HUES48 (cell line): ENCODE data around the gene RSPRY1.

Experiments used
- H3K27ac ChIP-seq: one replicate; pipeline ENCODE4 v1.7.0; 2013; ENCODE audit warnings: low read depth, low read length, inconsistent platforms
- H3K27me3 ChIP-seq: 2 replicates; pipeline ENCODE4 v1.6.1; 2013; ENCODE audit warnings: mild to moderate bottlenecking, low read length; ENCODE audit not compliant: control insufficient read depth, insufficient read depth
- H3K36me3 ChIP-seq: 2 replicates; pipeline ENCODE4 v1.6.1; 2013; ENCODE audit warnings: low read length; ENCODE audit not compliant: control insufficient read depth, insufficient read depth
- H3K4me1 ChIP-seq: 2 replicates; pipeline ENCODE4 v1.6.1; 2013; ENCODE audit warnings: mild to moderate bottlenecking, low read length; ENCODE audit not compliant: control insufficient read depth, insufficient read depth
- H3K4me3 ChIP-seq: 2 replicates; pipeline ENCODE4 v1.5.1; 2013; ENCODE audit warnings: mild to moderate bottlenecking, low read depth, low read length
- H3K9ac ChIP-seq: 2 replicates; pipeline ENCODE4 v1.6.1; 2013; ENCODE audit warnings: mild to moderate bottlenecking, low read depth, low read length, moderate library complexity
- H3K9me3 ChIP-seq: 2 replicates; pipeline ENCODE4 v1.6.1; 2013; ENCODE audit warnings: low read length; ENCODE audit not compliant: control insufficient read depth, insufficient read depth

RSPRY1 gene

DNA sequence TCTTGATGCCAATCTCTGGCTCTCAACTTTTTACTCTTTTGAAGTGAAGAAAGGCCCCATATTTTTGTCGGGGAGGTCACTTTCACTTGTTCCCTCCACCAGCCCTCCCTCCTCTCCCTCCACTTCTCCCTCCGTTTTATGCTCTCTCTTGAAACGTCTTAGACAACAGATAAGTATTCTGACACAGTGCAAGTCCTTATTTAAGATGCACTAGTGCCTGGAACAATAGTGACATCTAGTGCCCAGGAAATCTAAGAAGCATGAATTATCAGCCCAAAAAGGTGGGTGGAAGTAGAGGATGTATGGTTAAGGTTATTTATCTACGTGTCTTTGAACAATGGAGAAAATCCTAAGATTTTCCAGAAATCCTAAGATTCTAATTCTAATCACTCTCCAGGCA, 18.2 kb upstream of the RSPRY1 start:
- H3K36me3 ChIP-seq = peaks cover 88% of the 10 kb centered on the region
- H3K9ac ChIP-seq = no peak overlapping the region
- no peaks in the 10 kb centered on the region for H3K27me3 ChIP-seq
- H3K9me3 ChIP-seq = no peaks in the 10 kb centered on the region
- no peaks in the 10 kb centered on the region for H3K4me1 ChIP-seq
- no peak overlapping the region for H3K27ac ChIP-seq
- H3K4me3 ChIP-seq = no peak overlapping the region

DNA sequence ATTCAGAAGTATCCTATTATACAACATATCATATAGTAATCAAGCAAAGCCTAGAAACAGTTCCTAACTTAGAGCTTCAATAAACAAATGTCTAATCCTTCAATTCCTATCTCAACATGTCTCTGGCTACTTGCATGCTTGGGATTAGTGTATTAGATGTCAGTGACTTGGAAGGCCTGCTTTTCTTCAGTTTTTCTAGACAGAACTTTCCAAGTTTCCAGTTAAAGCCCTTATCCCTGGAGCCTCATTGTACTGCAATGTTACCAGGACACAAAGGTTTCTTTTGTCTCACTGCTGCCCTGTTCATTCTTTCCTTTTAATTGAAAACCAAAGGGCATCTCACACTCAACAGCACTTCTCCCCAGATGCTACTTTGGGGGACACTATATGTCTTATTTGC, 16.8 kb upstream of the RSPRY1 start:
- Histone ChIP-seq H3K36me3 (peaks cover 81% of the 10 kb centered on the region), H3K9me3 (no peaks in the 10 kb centered on the region), H3K4me1 (no peaks in the 10 kb centered on the region), H3K4me3 (no peak overlapping the region), H3K9ac (no peak overlapping the region), H3K27me3 (no peaks in the 10 kb centered on the region), H3K27ac (no peak overlapping the region)

DNA sequence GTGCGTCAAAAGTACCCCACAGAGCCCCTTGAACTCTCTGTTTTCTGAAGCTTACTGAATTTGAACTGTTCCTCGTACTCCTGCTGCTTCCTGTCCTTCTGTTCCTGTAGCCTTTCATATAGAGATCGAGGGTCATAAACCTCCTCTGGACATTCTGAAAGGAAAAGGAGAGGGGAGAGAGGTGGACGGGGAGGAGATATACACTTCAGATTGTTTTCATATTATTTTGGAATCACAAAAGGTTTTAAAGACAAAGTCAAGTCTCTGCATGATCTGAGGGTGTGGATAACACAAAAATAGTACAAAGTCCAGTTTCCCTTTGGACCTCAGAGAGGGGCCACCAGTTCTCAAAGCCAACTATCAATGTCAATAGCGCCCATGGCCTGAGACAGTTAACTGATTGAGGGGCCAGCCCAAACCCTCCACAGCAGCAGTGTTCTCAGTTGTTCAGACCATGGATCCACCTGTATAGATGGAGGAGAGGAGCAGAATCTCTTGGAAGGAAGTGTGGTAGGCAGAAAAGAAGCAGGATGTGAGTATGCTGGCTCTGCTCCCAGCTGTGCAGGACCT, 13.3 kb upstream of the RSPRY1 start:
- H3K9ac ChIP-seq = no peak overlapping the region
- H3K36me3 ChIP-seq = peaks cover 46% of the 10 kb centered on the region
- H3K27me3 ChIP-seq = no peaks in the 10 kb centered on the region
- H3K27ac ChIP-seq = no peak overlapping the region
- no peak overlapping the region for H3K4me3 ChIP-seq
- no peaks in the 10 kb centered on the region for H3K9me3 ChIP-seq
- H3K4me1 ChIP-seq = no peaks in the 10 kb centered on the region

DNA sequence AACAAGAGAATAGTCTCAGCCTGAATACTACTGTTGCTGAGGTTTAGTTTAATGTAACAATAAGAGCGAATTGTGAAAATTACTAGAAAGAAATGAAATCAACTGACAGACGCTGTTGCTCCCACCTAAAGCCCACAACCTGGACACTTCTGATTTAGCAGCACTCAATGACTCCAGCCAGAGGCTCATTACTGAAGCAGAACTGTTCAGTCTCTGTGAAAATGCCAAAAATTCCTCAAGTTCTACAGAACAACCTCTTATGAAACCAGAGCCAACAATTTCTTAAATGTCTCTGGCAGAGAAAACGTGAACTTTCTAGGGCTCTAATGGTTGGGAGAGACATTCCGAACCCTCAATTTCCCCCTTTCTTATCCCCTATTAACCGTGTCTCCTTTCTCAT, 10.2 kb upstream of the RSPRY1 start:
- Histone ChIP-seq H3K4me1 (peaks cover 8% of the 10 kb centered on the region), H3K9me3 (no peaks in the 10 kb centered on the region), H3K4me3 (no peak overlapping the region), H3K9ac (no peak overlapping the region), H3K27me3 (no peaks in the 10 kb centered on the region), H3K36me3 (peaks cover 26% of the 10 kb centered on the region), H3K27ac (no peak overlapping the region)

DNA sequence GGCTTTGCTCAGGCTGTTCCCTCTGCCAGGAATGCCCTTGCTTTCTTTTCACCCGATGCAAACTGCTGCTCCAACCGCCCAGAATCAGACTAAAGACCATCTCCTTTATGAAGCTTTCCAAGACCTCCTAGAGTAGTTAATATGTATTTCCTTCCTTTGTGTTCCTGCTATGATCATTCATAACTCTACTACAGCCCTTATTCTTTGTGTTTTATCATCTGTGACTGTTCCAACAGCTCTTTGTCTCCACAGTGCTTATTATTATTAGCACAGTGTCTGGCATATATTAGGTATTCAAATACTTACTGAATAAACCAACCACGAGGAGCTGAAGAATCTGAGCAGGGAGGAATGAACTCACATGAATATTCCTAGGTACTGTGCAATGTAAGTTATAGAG, 7.9 kb upstream of the RSPRY1 start:
- H3K27me3 ChIP-seq = no peaks in the 10 kb centered on the region
- H3K36me3 ChIP-seq = 0 out of 2 replicates have a peak, but pooled peaks cover 4% of the 10 kb centered on the region

DNA sequence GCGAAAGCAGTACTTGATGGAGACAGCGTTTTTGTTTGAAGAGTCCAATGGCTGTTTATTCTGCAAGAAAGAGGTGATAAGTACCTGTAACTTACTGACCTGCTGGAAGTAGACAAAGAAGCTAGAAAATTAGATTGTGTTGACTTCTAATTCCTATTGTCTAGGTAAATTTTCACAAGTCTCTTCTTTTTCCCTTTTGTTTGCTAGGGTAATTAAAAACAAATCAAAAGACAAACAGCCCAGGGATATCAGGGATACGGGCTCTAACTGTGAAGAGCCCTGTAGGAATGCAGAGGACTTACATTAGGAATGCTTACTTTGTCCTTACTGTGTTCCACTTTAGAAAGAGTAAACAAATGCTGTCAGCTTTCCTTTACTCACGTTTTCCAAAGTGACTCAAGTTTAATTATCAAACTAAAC, 7.3 kb upstream of the RSPRY1 start:
- peaks cover 24% of the 10 kb centered on the region for H3K4me1 ChIP-seq
- H3K36me3 ChIP-seq = 0 out of 2 replicates have a peak, but pooled peaks cover under 1% of the 10 kb centered on the region
- H3K27ac ChIP-seq = peak overlapping the region; percentile 72
- no peak overlapping the region for H3K4me3 ChIP-seq
- no peaks in the 10 kb centered on the region for H3K9me3 ChIP-seq
- H3K9ac ChIP-seq = no peak overlapping the region
- no peaks in the 10 kb centered on the region for H3K27me3 ChIP-seq

More for the DNA sequence above, 7.9 kb upstream of the RSPRY1 start:
- H3K9ac ChIP-seq = no peak overlapping the region
- H3K4me3 ChIP-seq = no peak overlapping the region
- H3K9me3 ChIP-seq = no peaks in the 10 kb centered on the region
- peaks cover 24% of the 10 kb centered on the region for H3K4me1 ChIP-seq
- H3K27ac ChIP-seq = no peak overlapping the region

DNA sequence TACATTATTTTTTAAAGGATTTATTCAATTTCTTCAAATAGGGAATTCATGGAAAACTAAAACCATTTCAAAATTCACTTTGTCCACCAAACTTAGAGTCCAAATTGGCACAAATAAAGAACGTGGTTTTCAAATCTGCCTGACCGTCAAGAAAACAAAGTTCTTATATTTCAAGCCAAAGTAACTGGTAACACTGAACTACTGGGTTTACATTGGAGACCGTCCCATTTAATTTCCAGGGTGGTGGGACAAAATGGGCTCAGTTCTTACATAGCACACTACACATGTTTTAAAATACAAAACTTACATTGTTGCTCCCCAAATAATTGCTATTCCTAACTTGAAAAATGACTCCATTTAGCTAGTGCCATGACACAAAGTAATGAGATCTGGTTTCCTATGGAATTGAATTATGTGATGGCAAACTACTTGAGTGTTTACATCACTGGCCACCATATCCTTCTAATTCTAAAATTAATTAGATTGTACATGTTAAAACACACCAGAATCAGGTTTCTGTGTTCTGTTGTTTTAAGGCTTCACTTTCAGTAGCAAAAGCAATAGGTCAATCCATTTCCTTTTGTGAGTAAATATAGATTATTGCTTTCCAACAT, 6.8 kb upstream of the RSPRY1 start:
- Histone ChIP-seq H3K27ac (peak overlapping the region; percentile 72), H3K9me3 (no peaks in the 10 kb centered on the region), H3K9ac (no peak overlapping the region), H3K4me3 (no peak overlapping the region), H3K27me3 (no peaks in the 10 kb centered on the region), H3K4me1 (peaks cover 26% of the 10 kb centered on the region), H3K36me3 (no peaks in the 10 kb centered on the region)

DNA sequence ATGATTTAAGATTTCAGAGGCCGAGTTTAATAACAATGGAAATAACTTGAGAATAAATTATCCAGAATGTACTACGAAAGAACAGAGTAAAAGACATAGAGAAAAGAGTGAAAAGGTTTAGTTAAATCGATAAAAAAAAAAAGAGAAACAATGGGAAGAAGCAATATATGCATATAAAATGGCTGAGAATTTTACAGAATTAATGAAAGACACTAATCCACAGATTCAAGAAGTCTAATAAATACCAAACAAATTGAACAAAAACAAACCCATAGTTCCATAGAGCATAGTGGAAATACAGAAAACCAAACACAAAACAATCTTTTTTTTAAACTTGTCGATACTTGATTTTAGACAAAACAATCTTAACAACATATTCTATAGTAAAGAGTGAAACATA, 2.0 kb upstream of the RSPRY1 start:
- Histone ChIP-seq H3K27me3 (no peaks in the 10 kb centered on the region), H3K36me3 (no peaks in the 10 kb centered on the region), H3K4me3 (peak overlapping the region; percentile 87), H3K9ac (no peak overlapping the region), H3K27ac (no peak overlapping the region), H3K4me1 (peaks cover 39% of the 10 kb centered on the region), H3K9me3 (no peaks in the 10 kb centered on the region)

DNA sequence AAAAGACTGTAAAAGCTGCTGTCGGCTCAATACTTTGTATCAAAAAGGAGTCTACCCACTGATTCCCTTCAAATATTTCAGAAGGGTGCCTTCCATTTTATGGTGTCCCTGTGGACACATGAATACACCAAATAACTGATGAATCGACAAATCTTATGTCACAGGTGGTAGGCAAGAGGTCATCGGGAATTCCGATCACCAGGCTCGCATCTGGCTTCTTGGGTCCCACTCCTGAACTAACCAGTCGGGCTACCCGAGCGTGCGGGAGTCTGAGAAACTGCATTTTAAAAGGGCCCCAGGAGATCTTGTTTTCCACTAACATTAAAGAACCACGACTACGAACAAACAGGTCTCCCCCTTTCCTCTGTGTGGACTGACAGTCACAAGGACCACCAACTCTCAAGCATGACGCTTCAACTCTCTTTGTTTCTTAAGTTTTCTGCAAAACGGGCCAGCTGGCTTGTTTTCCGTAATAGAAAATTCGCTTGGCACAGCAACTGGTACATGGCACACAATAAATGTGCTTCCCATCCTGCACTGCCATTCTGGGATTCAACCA, 1.2 kb upstream of the RSPRY1 start:
- no peaks in the 10 kb centered on the region for H3K27me3 ChIP-seq
- H3K4me3 ChIP-seq = peak overlapping the region; percentile 87
- H3K9me3 ChIP-seq = no peaks in the 10 kb centered on the region
- H3K27ac ChIP-seq = peak overlapping the region; percentile 88
- H3K36me3 ChIP-seq = no peaks in the 10 kb centered on the region
- peak overlapping the region; percentile 79 for H3K9ac ChIP-seq
- peaks cover 33% of the 10 kb centered on the region for H3K4me1 ChIP-seq

DNA sequence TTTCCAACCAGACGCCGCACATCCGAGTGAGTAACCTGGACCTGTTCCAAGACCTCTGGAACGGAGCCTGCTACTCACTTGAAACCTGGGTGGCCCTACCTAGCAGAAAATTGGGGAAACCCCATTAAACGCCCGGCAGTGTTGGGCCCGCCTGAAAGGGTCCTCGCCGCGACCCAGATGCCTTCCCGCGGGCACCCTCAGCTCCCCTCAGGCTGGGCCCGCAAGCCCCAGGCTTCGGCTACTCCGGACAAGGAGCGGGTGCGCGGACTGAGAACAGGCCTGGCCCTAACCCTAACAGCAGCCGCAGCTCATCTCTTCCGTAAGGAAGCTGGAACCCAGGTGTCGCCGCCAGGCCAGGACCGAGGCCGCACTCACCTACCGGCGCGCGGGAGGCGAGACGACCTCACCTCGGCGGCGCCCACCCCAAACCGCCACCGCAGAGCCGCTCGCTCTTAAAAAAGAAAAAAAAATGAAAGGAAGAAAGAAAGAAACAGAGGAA, 634 bp upstream of the RSPRY1 start:
- H3K27me3 ChIP-seq = no peaks in the 10 kb centered on the region
- peaks cover 33% of the 10 kb centered on the region for H3K4me1 ChIP-seq
- peak overlapping the region; percentile 79 for H3K9ac ChIP-seq
- no peaks in the 10 kb centered on the region for H3K36me3 ChIP-seq
- peak overlapping the region; percentile 88 for H3K27ac ChIP-seq
- no peaks in the 10 kb centered on the region for H3K9me3 ChIP-seq
- H3K4me3 ChIP-seq = peak overlapping the region; percentile 87
